Endodermal cell (in vitro differentiated cells): ENCODE results near the gene ALPL. TPM values are rescaled to one million over a fixed set of nuclear protein-coding genes. Genes with fewer than 3 reads are reported as not detected.

Experiments
- DNase-seq: peaks from one replicate; pipeline ENCODE4 v3.0.0-alpha.2; 2017
- H3K27ac ChIP-seq: 2 replicates; pipeline ENCODE4 v1.5.1; 2013; ENCODE audit warnings: mild to moderate bottlenecking, low read depth, low read length, moderate library complexity
- H3K27me3 ChIP-seq: 2 replicates; pipeline ENCODE4 v1.6.1; 2013; ENCODE audit warnings: mild to moderate bottlenecking, low read length, moderate library complexity; ENCODE audit not compliant: insufficient read depth, control insufficient read depth, poor library complexity, severe bottlenecking
- H3K36me3 ChIP-seq: 2 replicates; pipeline ENCODE4 v1.7.0; 2013; ENCODE audit warnings: mild to moderate bottlenecking, low read length, moderate library complexity; ENCODE audit not compliant: control insufficient read depth, insufficient read depth
- H3K4me1 ChIP-seq: one replicate; pipeline ENCODE4 v1.7.0; 2013; ENCODE audit warnings: low read length; ENCODE audit not compliant: control insufficient read depth, insufficient read depth
- H3K4me3 ChIP-seq: 2 replicates; pipeline ENCODE4 v1.5.1; 2013; ENCODE audit warnings: mild to moderate bottlenecking, low read length, moderate library complexity
- H3K9ac ChIP-seq: 2 replicates; pipeline ENCODE4 v1.6.1; 2013; ENCODE audit warnings: mild to moderate bottlenecking, low read length, moderate library complexity; ENCODE audit not compliant: poor library complexity, severe bottlenecking; ENCODE audit errors: extremely low read depth
- H3K9me3 ChIP-seq: 2 replicates; pipeline ENCODE4 v1.6.1; 2013; ENCODE audit warnings: mild to moderate bottlenecking, low read length, moderate library complexity; ENCODE audit not compliant: control insufficient read depth
- H3K27ac Mint-ChIP-seq: 2 replicates; pipeline ENCODE4 v1.8.0; 2020; ENCODE audit warnings: mixed read lengths
- H3K27me3 Mint-ChIP-seq: 2 replicates; pipeline ENCODE4 v1.8.0; 2021; ENCODE audit warnings: mild to moderate bottlenecking, mixed read lengths; ENCODE audit not compliant: insufficient read depth
- H3K36me3 Mint-ChIP-seq: 2 replicates; pipeline ENCODE4 v1.8.0; 2020; ENCODE audit warnings: low read depth, mixed read lengths
- H3K4me1 Mint-ChIP-seq: 2 replicates; pipeline ENCODE4 v1.8.0; 2020; ENCODE audit warnings: mixed read lengths
- H3K4me3 Mint-ChIP-seq: 2 replicates; pipeline ENCODE4 v1.8.0; 2020; ENCODE audit warnings: mild to moderate bottlenecking, moderate library complexity, mixed read lengths
- H3K9me3 Mint-ChIP-seq: 2 replicates; pipeline ENCODE4 v1.8.0; 2020; ENCODE audit warnings: mild to moderate bottlenecking, mixed read lengths
- WGBS, 2 experiments: methylation state at CpG; one replicate each; pipeline versions ENCODE4 v1.1.5 to v1.1.7; 2013; ENCODE audit warnings: missing lambda C conversion rate in 2 of 2, mixed read lengths in 1 of 2; ENCODE audit not compliant: insufficient coverage in 1 of 2, insufficient read length in 1 of 2; 5-methylcytosine and 5-hydroxymethylcytosine counted together
- total RNA-seq, 2 donors: library from RNA; stranded (reverse); fragmentation: NEBNext Ultra II Directional in 1 of 2; extraction: Animal tissue kit (Norgen Biotek cat#: 25700) in 1 of 2; gene quantifications; 2 replicates in 1 of 2; 3 replicates in 1 of 2; pipeline ENCODE4 v1.2.1, GENCODE V29; 2021
- TF ChIP-seq, protein P1 (sequence below): fragments of 200-600 bp; sonication (generic); conservative IDR thresholded peaks from 2 replicates; pipeline ENCODE4 v1.5.0; 2021; ENCODE audit warnings: antibody characterized with exemption, mild to moderate bottlenecking

Gene ALPL
- total RNA-seq, 2 donors from 2014 or later = 94.8 to 117 TPM

GRCh38 chr1:21497466-21498061 is 11.7 kb upstream of the ALPL start:
- Histone ChIP-seq H3K9me3 (peaks cover 5% of the 10 kb centered on the region), H3K36me3 (no peaks in the 10 kb centered on the region), H3K27me3 (no peaks in the 10 kb centered on the region), H3K27ac (no peak overlapping the region), H3K9ac (no peak overlapping the region), H3K4me1 (no peaks in the 10 kb centered on the region), H3K4me3 (no peak overlapping the region)
- no peak overlapping the region for H3K4me3 Mint-ChIP-seq
- TF ChIP-seq, protein P1, sequence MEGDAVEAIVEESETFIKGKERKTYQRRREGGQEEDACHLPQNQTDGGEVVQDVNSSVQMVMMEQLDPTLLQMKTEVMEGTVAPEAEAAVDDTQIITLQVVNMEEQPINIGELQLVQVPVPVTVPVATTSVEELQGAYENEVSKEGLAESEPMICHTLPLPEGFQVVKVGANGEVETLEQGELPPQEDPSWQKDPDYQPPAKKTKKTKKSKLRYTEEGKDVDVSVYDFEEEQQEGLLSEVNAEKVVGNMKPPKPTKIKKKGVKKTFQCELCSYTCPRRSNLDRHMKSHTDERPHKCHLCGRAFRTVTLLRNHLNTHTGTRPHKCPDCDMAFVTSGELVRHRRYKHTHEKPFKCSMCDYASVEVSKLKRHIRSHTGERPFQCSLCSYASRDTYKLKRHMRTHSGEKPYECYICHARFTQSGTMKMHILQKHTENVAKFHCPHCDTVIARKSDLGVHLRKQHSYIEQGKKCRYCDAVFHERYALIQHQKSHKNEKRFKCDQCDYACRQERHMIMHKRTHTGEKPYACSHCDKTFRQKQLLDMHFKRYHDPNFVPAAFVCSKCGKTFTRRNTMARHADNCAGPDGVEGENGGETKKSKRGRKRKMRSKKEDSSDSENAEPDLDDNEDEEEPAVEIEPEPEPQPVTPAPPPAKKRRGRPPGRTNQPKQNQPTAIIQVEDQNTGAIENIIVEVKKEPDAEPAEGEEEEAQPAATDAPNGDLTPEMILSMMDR = peak; percentile 65
- peaks cover 10% of the 10 kb centered on the region for H3K4me1 Mint-ChIP-seq
- WGBS, 2 experiments = 32 to 52% methylated on average over 4 to 7 of the region's 7 CpGs
- no peaks in the 10 kb centered on the region for H3K36me3 Mint-ChIP-seq
- peak overlapping the region; percentile 69 for H3K27ac Mint-ChIP-seq
- peaks cover 2% of the 10 kb centered on the region for H3K27me3 Mint-ChIP-seq
- peak; percentile 85 for DNase-seq
- peaks cover 9% of the 10 kb centered on the region for H3K9me3 Mint-ChIP-seq

- Histone ChIP-seq H3K4me3 (peak overlapping the region; percentile 7), H3K27me3 (no peaks in the 10 kb centered on the region), H3K36me3 (no peaks in the 10 kb centered on the region), H3K9ac (no peak overlapping the region), H3K27ac (no peak overlapping the region), H3K9me3 (peaks cover 5% of the 10 kb centered on the region), H3K4me1 (no peaks in the 10 kb centered on the region)
- Mint-ChIP-seq H3K36me3 (peaks cover 2% of the 10 kb centered on the region), H3K4me1 (peaks cover 15% of the 10 kb centered on the region), H3K27ac (no peak overlapping the region), H3K27me3 (peaks cover 2% of the 10 kb centered on the region), H3K4me3 (no peak overlapping the region), H3K9me3 (peaks cover 12% of the 10 kb centered on the region)
- TF ChIP-seq, protein P1 = no peak
- 83 to 96% methylated on average over 1 of the region's 1 CpG for WGBS, 2 experiments
- DNase-seq = no peak
Observed at GRCh38 chr1:21499283-21499950, 9.8 kb upstream of the ALPL start.

- Histone ChIP-seq H3K4me1 (no peaks in the 10 kb centered on the region), H3K9ac (no peak overlapping the region), H3K27me3 (peaks cover 10% of the 10 kb centered on the region), H3K4me3 (no peak overlapping the region), H3K27ac (no peak overlapping the region), H3K9me3 (peaks cover 5% of the 10 kb centered on the region), H3K36me3 (no peaks in the 10 kb centered on the region)
- DNase-seq = peak; percentile 52
- peaks cover 11% of the 10 kb centered on the region for H3K9me3 Mint-ChIP-seq
- H3K36me3 Mint-ChIP-seq = peaks cover 2% of the 10 kb centered on the region
- TF ChIP-seq, protein P1 = no peak
- no peak overlapping the region for H3K27ac Mint-ChIP-seq
- WGBS, 2 experiments = 76 to 87% methylated on average over 6 to 7 of the region's 7 CpGs
- peaks cover 5% of the 10 kb centered on the region for H3K4me1 Mint-ChIP-seq
- peaks cover 19% of the 10 kb centered on the region for H3K27me3 Mint-ChIP-seq
- no peak overlapping the region for H3K4me3 Mint-ChIP-seq
Observed at GRCh38 chr1:21503706-21504377, 5.4 kb upstream of the ALPL start.
